Measurements from ENCODE around the gene RFX7. TPM values are rescaled to one million over a fixed set of nuclear protein-coding genes. Genes with fewer than 3 reads are reported as not detected.

RFX7 gene
- polyA plus RNA-seq, 1 experiment: 9.1 TPM

GRCh38 chr15:56227306-56227705 lies 16.4 kb downstream of the RFX7 start:
- POLR2A ChIA-PET: no interaction called here
- CTCF ChIA-PET: interaction anchor here (0.6 kb wide), 1 partner anchor 235 kb away, joined by 3 read pairs; no protein-coding TSS in a partner anchor
- Histone ChIP-seq H3K27me3 (ENCODE audit: control insufficient read depth, insufficient read depth, low read length) (no peaks in the 10 kb centered on the region), H3K9me3 (ENCODE audit: control insufficient read depth, insufficient read depth, low read length) (peaks cover 10% of the 10 kb centered on the region), H3K27ac (ENCODE audit: low read depth, low read length) (no peak overlapping the region), H3K4me3 (ENCODE audit: low read depth, low read length) (no peak overlapping the region)
- no peak for TF ChIP-seq CTCF (IDR thresholded peaks at IDR 0.05; ENCODE audit: low read depth, low read length)
- no peak for DNase-seq (ENCODE audit: low read depth, low spot score)

DNA sequence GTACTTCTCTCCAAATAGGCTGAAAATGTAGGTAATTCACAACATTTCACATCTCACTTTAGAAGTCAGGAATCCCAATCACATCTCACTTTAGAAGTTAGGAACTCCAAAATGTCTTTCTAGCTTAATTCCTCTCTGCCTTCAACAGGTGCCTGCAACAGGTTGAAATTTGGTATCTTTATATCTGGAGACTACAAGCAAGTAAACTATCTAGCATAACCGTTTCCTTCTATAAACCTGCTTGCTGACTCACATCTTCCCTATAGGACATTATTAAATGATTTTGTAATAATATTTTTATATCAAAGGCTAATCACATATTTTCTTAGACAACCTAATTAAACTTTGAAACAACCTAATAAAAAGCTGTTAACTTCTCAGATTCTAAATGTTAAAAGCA lies 18.2 kb downstream of the RFX7 start:
- Histone ChIP-seq H3K9me3 (ENCODE audit: control insufficient read depth, insufficient read depth, low read length) (peaks cover 3% of the 10 kb centered on the region), H3K27me3 (ENCODE audit: control insufficient read depth, insufficient read depth, low read length) (no peaks in the 10 kb centered on the region), H3K4me3 (ENCODE audit: low read depth, low read length) (no peak overlapping the region), H3K27ac (ENCODE audit: low read depth, low read length) (no peak overlapping the region)
- ChIA-PET POLR2A (no interaction called here), CTCF (no interaction called here)
- no peak for DNase-seq (ENCODE audit: low read depth, low spot score)
- TF ChIP-seq CTCF (IDR thresholded peaks at IDR 0.05; ENCODE audit: low read depth, low read length): no peak

DNA sequence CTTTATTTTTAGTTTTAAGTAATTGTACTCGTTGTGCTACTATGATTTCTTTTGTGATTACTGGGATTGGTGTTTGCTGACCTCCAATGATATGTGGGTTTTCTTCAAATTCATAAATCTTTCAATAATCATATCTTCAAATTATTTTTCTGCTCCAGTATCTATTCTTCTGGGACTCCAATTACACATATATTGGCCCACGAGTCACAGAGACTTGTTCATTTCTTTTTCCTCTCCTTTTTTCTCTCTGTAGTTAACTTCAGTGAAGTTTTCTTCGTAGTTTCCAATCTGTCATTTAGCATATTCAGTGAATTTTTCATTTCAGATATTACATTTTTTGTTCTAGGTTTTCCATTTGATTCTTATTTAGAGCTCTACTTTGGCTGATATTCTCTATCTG lies 21.4 kb downstream of the RFX7 start:
- no peak for DNase-seq (ENCODE audit: low read depth, low spot score)
- Histone ChIP-seq H3K9me3 (ENCODE audit: control insufficient read depth, insufficient read depth, low read length) (no peaks in the 10 kb centered on the region; the same call in 1 of the 2 replicates), H3K27me3 (ENCODE audit: control insufficient read depth, insufficient read depth, low read length) (no peaks in the 10 kb centered on the region), H3K27ac (ENCODE audit: low read depth, low read length) (no peak overlapping the region), H3K4me3 (ENCODE audit: low read depth, low read length) (no peak overlapping the region)
- no peak for TF ChIP-seq CTCF (IDR thresholded peaks at IDR 0.05; ENCODE audit: low read depth, low read length)
- POLR2A ChIA-PET: no interaction called here
- CTCF ChIA-PET: interaction anchor here (1.2 kb wide), 1 partner anchor 23 kb away, joined by 4 read pairs; no protein-coding TSS in a partner anchor

- ChIA-PET CTCF (no interaction called here), POLR2A (no interaction called here)
- no peak for TF ChIP-seq CTCF (IDR thresholded peaks at IDR 0.05; ENCODE audit: low read depth, low read length)
- no peak for DNase-seq (ENCODE audit: low read depth, low spot score)
- no peaks in the 10 kb centered on the region; the same call in 1 of the 2 replicates for H3K9me3 ChIP-seq (ENCODE audit: control insufficient read depth, insufficient read depth, low read length)
- no peak overlapping the region for H3K27ac ChIP-seq (ENCODE audit: low read depth, low read length)
- H3K27me3 ChIP-seq (ENCODE audit: control insufficient read depth, insufficient read depth, low read length): no peaks in the 10 kb centered on the region
- H3K4me3 ChIP-seq (ENCODE audit: low read depth, low read length): no peak overlapping the region
These were observed 26.3 kb downstream of the RFX7 start for GRCh38 chr15:56217341-56217740.

GRCh38 chr15:56215769-56216168 lies 27.9 kb downstream of the RFX7 start:
- ChIA-PET POLR2A (no interaction called here), CTCF (no interaction called here)
- Histone ChIP-seq H3K4me3 (ENCODE audit: low read depth, low read length) (no peak overlapping the region), H3K27me3 (ENCODE audit: control insufficient read depth, insufficient read depth, low read length) (no peaks in the 10 kb centered on the region), H3K9me3 (ENCODE audit: control insufficient read depth, insufficient read depth, low read length) (no peaks in the 10 kb centered on the region; the same call in 1 of the 2 replicates), H3K27ac (ENCODE audit: low read depth, low read length) (no peak overlapping the region)
- DNase-seq (ENCODE audit: low read depth, low spot score): peak; percentile 32
- no peak for TF ChIP-seq CTCF (IDR thresholded peaks at IDR 0.05; ENCODE audit: low read depth, low read length)
